HG02840 (cell line): ENCODE data around the gene KIFC3.
"Not testable (repeated sequence)": the region's sequence is repeated elsewhere in the genome, so short reads cannot be mapped to it uniquely, and the experiment has no call there.

ENCODE experiments used
- ATAC-seq: cut with Tn5 transposase; IDR thresholded peaks from one replicate; pipeline ENCODE4 v1.9.1; 2021; ENCODE audit warnings: mild to moderate bottlenecking, moderate library complexity, moderate number of reproducible peaks; ENCODE audit not compliant: unreplicated experiment, low FRiP score

Gene KIFC3

DNA sequence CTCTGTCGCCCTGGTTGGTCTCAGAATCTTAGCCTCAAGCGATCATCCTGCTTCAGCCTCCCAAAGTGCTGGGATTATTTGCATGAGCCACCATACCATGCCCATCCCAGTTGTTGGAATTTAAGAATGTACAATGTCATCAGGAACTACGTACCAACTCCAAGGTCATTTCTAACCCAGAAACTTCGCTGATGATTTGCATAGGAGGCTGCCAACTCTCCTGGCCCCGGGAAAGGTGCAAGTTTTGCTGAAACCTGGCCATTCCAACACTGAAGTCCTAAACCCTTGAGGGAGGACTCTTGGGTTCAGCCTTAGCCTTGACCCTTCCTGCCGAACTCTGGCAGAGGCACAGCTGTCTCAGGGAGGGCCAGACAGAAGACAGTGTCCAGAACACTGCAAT, 2.9 kb upstream of the KIFC3 start:
- no peak for ATAC-seq

DNA sequence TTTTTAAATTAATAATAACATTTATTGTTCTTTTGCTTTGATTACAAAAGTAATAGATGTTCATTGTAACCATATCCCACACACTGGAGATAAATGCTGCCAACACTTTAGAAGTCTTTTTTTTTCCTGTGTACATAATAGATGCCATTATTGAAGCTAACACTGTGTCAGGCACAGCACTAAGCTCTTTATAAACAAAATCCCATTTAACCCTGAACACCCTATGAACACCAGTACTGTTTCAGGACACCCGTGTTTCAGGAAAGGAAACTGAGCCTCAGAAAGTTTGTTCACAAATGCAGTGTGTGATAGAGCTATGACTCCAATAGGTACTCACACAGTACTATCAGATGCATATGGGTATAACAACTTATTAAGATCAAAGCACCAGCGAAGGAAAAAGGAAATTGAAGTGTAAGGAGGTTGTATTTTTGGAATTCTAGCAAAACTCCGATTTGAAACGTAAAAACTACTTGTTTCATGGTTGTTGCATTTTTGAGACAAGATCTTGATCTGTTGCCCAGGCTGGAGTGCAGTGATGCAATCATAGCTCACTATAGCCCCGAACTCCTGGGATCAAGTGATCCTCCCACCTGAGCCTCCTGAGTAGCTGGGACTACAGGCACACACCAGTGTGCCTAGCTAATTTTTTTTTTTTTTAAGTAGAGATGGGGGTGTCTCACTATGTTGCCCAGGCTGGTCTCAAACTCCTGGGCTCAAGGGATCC, 2.0 kb upstream of the KIFC3 start:
- no peak for ATAC-seq

DNA sequence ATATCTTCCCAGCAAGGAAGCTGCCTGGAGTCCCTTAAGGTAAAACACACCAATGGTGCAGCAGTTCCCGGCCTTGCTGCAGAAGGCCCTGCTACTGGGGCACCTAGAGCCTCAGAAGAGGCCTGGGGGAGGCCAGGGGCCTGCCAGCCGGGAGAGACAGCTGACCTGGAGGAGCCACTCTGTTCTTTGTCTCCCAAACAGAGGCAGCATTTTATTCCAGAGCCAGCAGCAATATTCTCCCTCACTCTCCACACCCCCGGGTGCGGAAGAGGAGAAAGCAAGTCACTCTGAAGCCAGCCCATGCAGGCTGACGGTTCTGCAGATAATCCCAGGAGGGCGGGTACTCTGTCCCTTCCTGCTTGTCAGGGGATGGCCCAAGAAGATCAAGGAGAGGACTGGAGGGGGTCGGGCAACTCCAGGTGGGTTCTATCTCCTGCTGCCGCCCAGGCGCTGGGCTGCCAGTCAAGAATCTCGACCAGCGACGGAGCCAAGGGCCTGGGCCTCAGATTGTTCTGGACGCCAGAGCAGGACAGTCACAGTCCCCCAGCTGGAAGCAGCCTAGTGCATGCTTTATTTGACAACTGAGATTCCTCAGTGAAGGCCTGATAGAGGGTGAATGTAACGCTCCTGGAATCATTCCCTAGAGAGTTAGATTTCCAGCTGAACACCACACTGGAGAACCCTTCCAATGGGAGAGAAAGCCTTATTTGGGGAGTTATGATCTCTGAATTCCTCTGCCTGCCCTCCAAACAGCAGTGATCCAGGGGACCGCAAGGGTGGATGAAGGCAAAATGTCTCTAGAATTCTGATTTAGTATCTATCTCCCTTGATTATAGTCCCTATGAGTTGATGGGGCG, 1.1 kb upstream of the KIFC3 start:
- ATAC-seq = no peak

DNA sequence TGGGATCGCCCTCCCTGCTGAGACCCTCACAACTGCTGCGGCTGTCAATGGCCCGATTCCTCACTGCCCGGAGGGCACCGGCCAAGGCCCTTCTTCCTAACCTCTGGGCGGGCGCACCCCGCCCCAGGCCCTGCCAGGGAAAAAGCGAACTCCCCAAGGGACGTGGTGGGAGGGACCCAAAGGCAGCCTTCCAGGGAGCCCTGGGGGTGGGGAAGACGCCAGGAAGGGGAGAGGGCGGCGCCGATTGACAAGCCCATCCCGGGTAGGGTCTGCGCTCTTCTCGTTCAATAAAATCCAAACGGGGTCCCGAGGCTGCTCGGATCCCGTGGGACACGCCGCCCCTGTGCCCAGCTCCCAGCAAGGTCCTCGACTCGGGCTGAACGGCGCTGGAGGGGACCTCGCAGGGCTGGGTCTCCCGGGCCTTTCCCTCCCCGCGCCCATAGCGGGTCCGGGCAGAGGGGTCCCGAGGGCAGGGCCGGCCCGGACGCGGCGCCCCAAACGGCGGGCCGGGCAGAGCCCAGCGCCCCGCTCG, 416 bp downstream of the KIFC3 start:
- ATAC-seq = no peak

DNA sequence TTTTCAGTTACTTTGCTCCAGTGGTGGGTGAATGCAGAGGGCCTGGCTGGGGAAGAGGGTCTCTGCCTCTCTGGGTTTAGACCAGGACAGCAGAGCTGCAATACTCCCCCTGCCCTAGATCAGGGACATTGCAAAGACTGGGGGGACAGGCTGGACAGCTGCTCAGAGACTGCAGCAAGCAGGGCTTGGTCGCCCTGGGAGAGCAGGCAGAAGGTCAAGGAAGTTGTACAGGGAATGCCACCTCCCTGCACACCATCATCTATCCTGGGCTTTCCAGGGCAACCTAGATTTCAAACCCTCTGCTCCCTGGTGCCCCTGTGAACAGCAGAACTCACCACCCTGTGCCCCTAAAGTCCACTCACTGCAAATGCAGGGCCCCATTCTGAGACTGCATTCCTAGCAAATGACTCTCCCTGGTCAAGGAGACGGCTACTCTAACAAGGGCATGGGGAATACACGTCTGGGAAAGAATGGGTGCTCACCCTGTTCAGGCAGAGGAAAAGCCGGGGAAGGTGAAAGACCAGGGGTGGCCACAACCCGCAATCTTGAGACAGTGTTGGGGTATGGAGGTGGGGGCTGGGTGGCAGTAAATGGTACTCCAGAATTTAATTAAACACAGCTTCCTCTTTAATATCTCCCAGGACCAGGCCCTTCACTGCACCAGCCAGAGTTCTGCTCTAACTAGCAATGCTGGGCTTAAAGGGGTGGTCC, 1.0 kb downstream of the KIFC3 start:
- no peak for ATAC-seq

DNA sequence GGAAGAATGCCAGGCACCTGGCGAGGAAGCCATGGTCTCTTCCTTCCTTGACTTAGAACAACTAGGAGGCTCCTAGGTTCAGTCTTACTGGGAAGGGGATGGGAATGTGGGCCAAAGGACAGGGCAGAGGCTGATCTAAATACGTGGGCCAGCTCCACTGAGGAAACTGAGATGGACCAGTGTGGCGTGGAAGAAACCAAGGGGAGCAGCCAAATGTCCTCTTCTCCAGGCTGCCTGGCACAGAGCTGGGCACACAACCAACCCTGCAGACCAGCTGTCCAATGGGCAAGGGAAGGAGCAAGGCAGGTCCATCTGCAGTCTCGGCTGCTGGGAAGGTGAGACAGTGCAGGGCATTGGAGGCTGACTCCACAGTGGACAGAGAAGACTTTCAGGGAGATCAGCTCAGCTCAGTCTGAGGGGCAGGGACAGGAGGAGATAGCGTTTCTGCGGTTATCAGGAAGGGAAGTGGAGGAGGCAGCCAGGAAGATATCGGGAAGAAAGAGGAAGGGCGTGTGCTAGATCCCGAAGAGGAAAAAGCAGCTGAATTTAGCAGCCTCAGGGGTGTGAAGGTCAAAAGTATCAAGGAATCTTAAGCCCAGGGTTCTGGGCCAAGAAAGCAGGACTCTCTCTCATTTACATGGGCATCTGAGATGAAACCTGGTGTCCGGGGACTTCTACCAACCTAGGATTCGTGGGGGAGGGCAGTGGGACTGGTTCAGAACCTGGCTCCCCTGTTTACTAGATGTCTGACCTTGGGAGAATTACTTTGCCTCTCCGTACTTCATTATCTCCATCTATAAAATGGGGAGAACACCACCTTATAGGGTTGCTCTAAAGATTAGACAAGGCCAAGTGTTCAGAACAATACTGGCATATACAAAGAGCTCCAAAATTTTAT, 1.8 kb downstream of the KIFC3 start:
- no peak for ATAC-seq

DNA sequence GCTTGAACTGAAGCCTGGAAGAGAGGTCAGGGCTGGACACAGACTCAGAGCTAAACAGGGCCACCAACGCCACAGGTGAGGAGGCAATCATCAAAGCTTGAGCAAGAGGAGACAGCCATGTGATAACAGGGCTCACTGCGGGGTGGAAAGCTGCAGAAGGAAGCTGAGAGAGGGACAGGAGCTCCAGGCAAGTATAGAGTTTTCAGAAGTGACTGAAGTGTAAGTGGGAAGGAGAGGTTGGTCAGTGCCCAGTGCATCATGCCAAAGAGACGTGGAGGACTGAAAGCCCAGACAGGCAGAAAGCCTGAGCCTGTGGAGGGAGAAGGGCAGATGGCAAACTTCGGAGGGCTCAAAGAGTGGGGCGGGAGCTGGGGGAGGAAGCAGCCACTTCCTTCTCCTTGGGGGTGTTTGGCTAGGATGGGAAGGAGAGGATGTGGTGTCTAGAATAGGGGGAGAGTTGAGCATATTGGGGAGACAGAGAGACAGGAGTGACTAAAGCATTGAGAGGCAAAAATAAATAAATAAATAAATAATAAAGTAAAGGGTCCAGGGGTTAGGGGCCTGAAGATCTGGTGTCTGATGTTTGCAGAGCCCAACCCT, 2.6 kb downstream of the KIFC3 start:
- no peak for ATAC-seq

DNA sequence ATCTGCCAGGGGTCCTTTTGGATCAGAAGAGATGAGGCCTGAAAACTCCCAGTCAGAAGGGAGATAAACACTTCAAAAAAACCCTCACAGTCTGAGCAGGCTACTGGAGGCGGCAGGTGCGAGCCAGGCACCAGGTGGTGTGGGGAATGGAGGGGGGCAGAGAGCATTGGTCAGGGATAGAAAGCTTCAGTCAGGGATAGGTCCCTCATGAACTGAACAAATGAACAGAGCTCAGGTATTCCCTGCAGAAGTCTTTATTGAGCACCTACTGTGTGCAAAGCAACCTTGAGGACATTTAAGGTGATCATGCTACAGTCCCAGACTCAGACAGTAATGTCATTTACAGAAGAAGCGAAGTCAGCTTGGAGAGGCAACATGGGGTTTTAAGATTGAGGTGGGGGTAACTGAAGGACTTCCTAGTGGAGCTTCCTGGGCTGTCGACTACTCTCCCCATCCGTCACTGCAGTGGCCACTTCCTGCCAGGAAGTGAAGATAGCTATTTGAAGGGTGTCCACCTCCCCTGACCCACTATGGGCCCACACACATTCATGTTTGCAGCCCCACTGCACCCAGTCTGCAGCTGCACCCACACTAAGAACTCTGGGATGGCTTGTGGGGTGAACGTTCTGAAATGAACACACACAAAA, 3.2 kb downstream of the KIFC3 start:
- ATAC-seq = no peak

DNA sequence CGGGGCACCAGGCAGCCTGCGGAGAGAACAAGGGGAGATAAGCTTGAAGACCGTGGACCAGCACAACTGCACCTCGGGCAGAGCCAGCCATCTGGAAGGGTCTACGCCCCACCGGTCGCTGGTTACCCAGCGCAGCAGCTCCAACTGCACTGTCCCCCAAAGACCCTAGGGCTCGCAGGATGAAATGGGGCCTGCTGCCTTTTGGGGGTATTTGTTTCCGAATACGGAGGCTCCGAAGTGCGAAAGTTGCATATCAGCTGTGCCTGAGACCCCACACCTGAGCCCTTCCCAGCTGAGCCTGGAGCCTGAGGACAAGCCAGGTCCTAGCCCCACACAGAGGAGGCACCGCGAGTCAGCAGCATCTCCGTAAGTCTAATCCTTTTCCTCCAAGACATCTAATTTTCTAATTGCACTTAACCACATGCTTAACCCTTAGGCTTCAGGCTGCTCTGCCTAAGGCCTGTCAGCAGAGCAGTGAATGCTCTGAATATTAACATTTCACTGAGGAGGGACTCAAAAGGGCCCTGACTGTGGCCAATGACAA, 4.0 kb downstream of the KIFC3 start:
- ATAC-seq = no peak

DNA sequence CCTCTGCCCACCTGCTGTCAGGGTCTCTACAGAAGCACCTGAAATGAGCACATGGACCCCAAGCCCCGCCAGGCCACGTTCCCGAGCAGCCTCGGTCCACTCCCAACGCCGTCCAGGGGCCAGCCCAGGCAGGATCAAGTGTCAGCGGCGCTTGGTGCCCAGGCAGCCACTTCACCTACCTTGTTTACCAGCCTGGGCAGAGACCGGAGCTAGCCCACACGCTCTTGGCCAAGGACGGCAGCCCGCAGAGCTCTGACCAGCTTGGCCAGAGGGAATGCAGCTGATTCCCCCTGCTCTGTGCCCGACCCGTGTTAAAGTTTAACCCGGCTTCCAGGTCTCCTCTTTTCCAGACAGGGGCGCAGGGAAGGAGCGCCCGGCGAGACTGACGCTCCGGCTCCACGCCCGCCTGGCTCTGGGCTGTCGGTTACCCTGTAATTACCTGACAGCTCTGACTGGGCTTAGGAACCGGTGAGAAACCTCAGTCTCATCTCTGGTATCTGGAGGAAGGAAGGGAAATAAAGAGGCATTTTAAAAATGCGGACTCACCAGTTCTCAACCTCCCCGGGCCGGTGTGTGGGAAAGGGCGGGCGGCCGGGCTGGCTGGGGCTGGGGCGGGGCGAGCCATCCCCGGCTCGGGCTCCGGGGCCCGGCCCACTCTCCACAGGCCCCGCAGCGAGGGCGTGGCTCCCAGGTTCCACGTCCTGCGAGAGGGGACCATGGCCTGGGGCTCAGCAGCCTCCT, 4.6 kb downstream of the KIFC3 start:
- ATAC-seq = no peak

DNA sequence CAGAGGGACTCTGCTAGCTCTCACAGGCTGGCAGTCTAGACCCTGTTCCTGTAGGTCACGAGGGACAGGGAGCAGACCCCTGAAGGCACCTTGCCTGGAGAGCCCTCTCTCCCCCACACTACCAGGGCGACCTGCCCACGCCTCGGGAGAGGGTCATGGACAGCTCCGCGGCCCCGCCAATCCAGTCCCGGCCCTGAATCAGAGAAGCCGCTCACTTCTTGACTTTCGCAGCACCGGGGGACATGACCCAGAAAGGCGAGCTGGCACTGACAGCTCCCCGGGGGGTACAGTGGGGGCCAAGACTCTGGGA, 5.1 kb downstream of the KIFC3 start:
- ATAC-seq = no peak

DNA sequence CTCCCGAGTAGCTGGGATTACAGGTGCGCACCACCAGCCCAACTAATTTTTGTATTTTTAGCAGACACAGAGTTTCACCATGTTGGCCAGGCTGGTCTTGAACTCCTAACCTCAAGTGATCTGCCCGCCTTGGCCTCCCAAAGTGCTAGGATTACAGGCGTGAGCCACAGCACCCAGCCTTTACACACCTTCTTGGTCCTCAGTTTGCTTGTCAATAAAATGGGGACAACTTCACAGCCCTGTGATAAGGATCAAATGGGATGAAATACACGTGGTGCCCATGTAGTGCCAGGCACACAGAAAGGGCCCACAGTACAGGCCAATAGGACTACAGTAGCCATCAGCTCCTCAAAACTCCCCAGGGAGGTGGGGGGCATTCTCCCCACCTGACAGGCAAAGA, 6.3 kb downstream of the KIFC3 start:
- not testable (repeated sequence) for ATAC-seq

DNA sequence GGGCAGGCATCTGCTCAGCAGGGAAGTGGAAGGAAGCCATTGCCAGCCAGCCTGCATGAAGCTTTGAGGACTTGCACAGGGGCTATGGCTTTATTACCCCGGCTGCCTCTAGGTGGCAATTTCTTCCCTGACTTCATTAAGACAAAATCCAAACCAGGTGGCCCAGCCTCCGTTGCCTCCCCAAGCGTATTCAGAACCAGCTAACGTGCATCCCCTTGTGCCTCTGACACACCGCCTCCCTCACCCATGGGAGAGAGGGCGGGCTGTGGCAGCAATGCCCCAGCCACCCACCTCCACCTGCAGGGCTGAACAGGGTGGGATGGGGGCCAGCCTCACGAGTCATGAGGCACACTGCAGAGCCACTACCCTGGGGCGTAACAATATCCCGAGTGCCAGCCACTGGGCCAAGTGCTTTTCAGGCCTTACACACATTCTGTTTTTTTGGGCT, 6.8 kb downstream of the KIFC3 start:
- ATAC-seq = no peak

DNA sequence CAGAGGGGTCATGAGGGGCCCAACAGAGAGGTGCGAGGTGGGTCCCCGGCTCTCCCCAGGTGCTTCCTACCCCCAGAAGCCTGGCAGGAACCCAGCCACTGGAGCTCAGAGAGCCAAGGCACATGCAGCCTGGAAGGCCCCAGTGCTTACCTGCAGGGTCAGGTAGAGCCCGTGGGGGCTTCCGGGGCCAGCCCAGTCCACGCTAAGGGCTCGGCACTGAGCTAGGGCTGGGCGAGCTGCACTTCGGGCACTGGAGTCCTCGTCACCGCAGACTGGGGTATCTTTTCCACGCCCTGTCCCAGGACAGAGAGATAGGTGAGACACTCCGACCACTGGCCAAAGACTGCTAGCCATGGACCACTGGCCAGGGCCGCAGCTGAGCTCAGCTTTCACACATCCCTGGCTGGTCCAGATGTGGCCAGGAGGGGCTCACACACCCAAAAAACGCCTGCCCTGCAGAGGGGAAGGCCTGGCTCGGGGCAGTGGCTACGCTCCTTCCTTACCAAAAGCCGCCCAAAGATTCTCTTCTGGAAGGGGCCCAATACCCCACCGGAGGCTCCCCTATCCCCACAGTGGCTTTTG, 7.4 kb downstream of the KIFC3 start:
- ATAC-seq = no peak

DNA sequence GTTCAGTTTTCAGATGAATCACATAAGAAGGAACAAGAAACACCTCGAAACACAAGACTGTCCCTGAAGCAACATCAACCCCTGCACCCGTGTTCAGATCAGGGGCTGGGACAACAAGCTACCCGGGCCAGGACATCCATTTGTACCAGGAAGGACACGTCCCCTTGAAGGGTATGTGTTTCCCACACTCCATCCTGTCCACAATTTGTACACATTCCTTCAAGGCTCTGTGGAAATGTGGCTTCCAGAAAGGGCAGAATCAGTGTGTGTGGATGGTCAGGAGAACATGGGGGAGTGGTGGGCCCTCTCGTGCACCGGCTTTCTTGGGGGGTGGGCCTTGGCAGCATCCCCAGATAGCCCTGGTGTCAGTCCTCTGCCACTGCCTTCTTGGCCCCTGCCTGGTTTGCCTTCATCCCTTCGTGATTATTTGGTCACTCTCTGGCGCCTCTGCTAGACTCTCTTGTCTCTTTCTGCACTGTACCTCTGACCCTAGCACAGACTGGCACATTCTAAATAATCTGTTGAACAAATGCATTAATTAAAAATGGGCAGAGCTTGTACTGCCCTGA, 10.3 kb downstream of the KIFC3 start:
- ATAC-seq = no peak

DNA sequence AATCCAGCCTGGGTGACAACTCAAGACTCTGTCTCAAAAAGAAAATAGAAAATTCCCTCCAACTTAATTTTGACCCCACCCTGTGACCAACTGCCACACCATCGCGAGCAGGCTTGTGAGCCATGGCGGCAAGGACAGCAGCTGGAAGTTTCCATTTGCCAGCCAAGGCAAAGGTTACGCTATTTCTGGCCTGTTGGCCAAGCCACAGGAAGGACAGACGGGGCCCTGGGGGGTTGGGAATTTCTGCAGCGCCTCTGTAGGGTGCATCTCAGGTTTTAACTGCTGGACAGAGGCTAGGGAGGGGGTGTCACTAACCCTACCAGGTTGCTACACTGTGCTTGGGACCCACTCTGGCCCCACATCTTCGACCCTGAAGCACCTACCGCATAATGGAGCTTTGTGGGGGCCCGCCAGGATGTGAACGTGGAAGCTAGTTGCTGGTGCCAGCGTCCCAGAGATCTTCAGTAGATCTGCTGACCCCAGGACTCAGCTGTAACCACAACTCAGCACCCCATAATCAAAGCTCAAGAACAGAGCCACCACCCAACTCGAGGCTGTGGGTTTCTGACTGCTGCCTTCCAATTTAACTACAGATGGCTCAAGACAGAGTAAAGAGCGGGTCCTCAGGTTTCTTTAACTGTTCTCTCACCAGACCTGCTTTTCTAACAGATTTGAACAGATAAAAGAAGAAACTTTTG, 10.9 kb downstream of the KIFC3 start:
- no peak for ATAC-seq

DNA sequence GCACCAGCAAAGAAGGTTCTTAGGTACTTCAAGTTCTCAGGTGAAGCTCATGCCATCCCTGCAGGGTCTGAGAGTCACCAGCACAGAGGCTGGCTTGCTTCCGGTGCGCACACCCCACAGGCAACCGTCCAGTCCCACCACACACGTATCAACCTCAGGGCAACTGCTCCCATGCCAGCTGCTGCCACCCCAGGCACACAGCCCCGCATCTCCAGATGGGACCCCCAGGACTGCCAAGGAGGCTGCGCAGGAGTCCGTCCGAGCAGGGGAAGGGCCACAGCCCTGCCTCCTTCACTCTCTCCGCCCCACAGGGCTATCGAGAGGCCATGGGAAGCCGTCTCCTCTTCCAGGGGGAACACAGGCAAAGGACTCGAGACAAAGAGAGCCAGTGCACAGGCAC, 13.3 kb downstream of the KIFC3 start:
- ATAC-seq = no peak
